Neutrophil (primary cell): ENCODE data around the gene ERBB2.

ENCODE experiments used
- H3K27ac ChIP-seq: fragments of 200-600 bp; sonication (generic); 2 replicates; pipeline ENCODE4 v1.5.1; 2016; ENCODE audit warnings: mild to moderate bottlenecking, moderate library complexity
- H3K27me3 ChIP-seq: fragments of 200-600 bp; sonication (generic); 2 replicates; pipeline ENCODE4 v1.6.0; 2016; ENCODE audit warnings: mild to moderate bottlenecking
- H3K36me3 ChIP-seq: fragments of 200-600 bp; sonication (generic); 2 replicates; pipeline ENCODE4 v1.5.1; 2017
- H3K4me1 ChIP-seq, 2 experiments: fragments of 200-600 bp in 1 of 2; sonication (generic) in 1 of 2; 1 replicate in 1 of 2; 2 replicates in 1 of 2; pipeline versions ENCODE4 v1.5.1 to v1.6.1; 2013 to 2016; ENCODE audit warnings: low read depth in 1 of 2, low read length in 1 of 2, mild to moderate bottlenecking in 1 of 2, moderate library complexity in 1 of 2; ENCODE audit not compliant: control insufficient read depth in 1 of 2, insufficient read depth in 1 of 2
- H3K4me3 ChIP-seq, 2 experiments: fragments of 200-600 bp in 1 of 2; sonication (generic) in 1 of 2; 1 replicate in 1 of 2; 2 replicates in 1 of 2; pipeline ENCODE4 v1.5.1; 2013 to 2016; ENCODE audit warnings: low read depth in 1 of 2, low read length in 1 of 2, mild to moderate bottlenecking in 1 of 2, moderate library complexity in 1 of 2
- H3K9me3 ChIP-seq: fragments of 200-600 bp; sonication (generic); 2 replicates; pipeline ENCODE4 v1.5.1; 2016
- TF ChIP-seq, protein P1 (sequence below): fragments of 200-600 bp; sonication (generic); IDR thresholded peaks from 2 replicates; pipeline ENCODE4 v1.5.1; 2016; ENCODE audit warnings: antibody characterized with exemption

Gene ERBB2

GRCh38 chr17:39671651-39672521, 28.0 kb upstream of the ERBB2 start:
- Histone ChIP-seq H3K27ac (no peak overlapping the region), H3K36me3 (no peaks in the 10 kb centered on the region), H3K27me3 (peaks cover 64% of the 10 kb centered on the region), H3K4me3 (no peak overlapping the region), H3K4me1 (peaks cover 6 to 13% of the 10 kb centered on the region in 2 experiments), H3K9me3 (no peaks in the 10 kb centered on the region)
- TF ChIP-seq, protein P1, sequence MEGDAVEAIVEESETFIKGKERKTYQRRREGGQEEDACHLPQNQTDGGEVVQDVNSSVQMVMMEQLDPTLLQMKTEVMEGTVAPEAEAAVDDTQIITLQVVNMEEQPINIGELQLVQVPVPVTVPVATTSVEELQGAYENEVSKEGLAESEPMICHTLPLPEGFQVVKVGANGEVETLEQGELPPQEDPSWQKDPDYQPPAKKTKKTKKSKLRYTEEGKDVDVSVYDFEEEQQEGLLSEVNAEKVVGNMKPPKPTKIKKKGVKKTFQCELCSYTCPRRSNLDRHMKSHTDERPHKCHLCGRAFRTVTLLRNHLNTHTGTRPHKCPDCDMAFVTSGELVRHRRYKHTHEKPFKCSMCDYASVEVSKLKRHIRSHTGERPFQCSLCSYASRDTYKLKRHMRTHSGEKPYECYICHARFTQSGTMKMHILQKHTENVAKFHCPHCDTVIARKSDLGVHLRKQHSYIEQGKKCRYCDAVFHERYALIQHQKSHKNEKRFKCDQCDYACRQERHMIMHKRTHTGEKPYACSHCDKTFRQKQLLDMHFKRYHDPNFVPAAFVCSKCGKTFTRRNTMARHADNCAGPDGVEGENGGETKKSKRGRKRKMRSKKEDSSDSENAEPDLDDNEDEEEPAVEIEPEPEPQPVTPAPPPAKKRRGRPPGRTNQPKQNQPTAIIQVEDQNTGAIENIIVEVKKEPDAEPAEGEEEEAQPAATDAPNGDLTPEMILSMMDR = no peak

DNA sequence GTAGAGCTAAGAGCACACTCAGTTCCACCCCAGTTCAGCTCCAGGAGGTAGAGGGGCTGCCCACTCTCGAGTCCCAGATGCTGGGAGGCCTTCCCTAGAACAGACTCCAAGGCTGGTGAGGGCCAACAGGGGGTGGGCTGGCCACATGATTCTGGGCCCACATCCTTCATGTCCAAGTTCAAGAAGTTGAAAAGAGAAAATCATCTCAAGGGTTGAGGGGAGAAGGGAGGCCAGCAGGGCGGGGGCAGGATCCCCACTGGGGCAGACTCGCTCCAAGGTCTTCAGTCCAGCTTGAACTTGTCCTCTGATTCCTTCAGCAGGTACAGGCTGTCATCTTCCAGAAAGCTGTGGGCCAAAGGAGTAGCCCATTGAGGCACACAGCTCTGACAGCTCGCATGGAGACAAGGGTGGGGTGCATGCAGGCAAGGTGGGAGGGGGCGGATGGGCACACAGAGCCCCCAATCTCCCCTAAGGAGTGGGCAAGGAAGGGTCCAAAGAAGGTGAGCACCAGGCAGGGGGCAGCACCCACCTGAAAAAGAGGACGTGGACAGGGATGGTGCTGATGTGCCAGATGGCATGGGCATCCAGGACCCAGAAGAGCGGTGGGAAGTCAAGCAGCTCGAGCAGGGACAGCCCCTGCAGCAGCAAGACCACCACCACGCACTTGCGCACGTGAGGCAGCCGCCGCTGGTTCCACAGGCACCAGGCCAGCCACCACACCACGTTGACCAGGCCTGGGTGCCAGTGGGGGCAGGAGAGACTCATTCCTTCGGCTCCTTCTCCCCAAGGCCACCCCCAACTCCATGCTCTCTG, 27.1 kb upstream of the ERBB2 start:
- H3K9me3 ChIP-seq = no peaks in the 10 kb centered on the region
- no peak overlapping the region for H3K4me3 ChIP-seq
- H3K27me3 ChIP-seq = peaks cover 56% of the 10 kb centered on the region
- no peak overlapping the region for H3K27ac ChIP-seq
- no peaks in the 10 kb centered on the region for H3K36me3 ChIP-seq
- TF ChIP-seq, protein P1 = no peak
- peaks cover 6 to 8% of the 10 kb centered on the region in 2 experiments for H3K4me1 ChIP-seq

DNA sequence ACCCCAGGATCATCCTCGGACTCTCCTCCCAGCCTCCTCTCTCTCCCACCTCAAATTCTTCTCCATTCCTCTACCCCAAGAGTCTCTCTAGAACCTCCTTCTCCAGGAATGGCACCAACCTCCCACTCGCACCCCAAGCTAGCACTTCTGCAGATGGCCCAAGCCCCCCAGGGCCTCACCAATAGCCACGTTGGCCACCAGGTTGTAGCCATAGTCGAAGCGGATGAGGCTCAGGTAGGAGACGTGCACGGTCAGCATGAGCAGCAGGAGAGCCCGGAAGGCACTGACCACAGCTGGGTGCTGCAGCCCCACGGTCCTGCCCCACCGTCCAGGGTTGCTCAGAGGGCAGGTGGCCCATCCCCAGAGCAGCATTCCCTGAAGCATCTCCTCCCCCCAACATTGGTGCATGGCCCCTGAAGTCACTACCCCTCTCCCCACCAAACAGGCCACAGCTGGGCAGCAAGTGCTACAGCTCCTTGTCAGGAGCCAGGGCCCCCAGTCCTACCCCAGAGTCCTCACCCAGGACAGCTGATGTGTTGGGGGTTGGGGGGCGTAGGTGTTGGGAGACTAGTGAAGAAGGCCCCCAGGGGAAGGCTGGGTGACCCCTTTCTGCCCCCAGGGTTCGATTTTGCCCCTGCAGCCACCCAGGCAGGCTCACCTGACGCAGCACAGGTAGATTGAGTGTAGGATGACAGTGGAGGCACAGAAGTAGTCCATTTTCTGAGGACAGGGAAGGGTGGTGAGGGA, 26.4 kb upstream of the ERBB2 start:
- TF ChIP-seq, protein P1 = no peak
- Histone ChIP-seq H3K27ac (no peak overlapping the region), H3K9me3 (no peaks in the 10 kb centered on the region), H3K27me3 (peaks cover 48% of the 10 kb centered on the region), H3K4me3 (no peak overlapping the region), H3K4me1 (peaks cover under 1 to 2% of the 10 kb centered on the region in 2 experiments), H3K36me3 (no peaks in the 10 kb centered on the region)

DNA sequence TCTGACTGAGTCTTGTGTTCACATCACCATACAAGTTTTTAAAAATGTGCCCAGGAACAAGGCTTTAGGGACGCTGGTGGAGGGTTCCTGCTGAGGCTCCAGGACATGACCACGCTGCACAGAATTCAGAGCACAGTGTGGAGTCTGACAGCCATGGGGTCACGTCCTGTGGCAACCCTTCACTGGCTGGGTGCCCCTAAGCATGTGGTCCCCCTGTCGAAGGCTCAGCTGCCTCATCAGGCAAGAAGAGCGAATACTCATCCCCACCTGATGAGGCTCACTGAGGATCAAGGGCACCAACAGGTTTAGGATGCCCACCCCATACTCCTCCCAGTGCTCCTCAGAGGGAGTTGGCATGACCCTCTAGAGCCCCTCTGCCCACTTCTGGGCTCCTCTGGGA, 25.7 kb upstream of the ERBB2 start:
- Histone ChIP-seq H3K9me3 (no peaks in the 10 kb centered on the region), H3K4me1 (no peaks in the 10 kb centered on the region), H3K4me3 (no peak overlapping the region), H3K27me3 (peaks cover 41% of the 10 kb centered on the region), H3K36me3 (no peaks in the 10 kb centered on the region), H3K27ac (no peak overlapping the region)
- TF ChIP-seq, protein P1 = no peak

- H3K27me3 ChIP-seq = peaks cover 35% of the 10 kb centered on the region
- no peak overlapping the region for H3K4me3 ChIP-seq
- no peak overlapping the region for H3K27ac ChIP-seq
- TF ChIP-seq, protein P1 = no peak
- H3K4me1 ChIP-seq = no peaks in the 10 kb centered on the region
- H3K9me3 ChIP-seq = no peaks in the 10 kb centered on the region
- H3K36me3 ChIP-seq = no peaks in the 10 kb centered on the region
Measured at GRCh38 chr17:39674702-39675389, 25.0 kb upstream of the ERBB2 start.
